Peyer's patch (tissue), 4 donors: ENCODE results near the gene PPP1R36.

Source experiments
- POLR2A ChIP-seq, 2 donors: fragments of 450-650 bp; IDR thresholded peaks; one replicate each; pipeline ENCODE4 v1.5.1; 2017; ENCODE audit warnings: antibody characterized with exemption in 2 of 2, mild to moderate bottlenecking in 2 of 2, moderate library complexity in 2 of 2
- TF ChIP-seq, protein P1 (sequence below), 6 experiments: fragments of 450-650 bp in 4 of 6; fragments of 200-600 bp in 2 of 6; sonication (generic) in 1 of 6; IDR thresholded peaks; one replicate each; pipeline ENCODE4 v1.5.1; 2017 to 2019; ENCODE audit warnings: antibody characterized with exemption in 6 of 6, mild to moderate bottlenecking in 3 of 6, moderate library complexity in 1 of 6

DNA sequence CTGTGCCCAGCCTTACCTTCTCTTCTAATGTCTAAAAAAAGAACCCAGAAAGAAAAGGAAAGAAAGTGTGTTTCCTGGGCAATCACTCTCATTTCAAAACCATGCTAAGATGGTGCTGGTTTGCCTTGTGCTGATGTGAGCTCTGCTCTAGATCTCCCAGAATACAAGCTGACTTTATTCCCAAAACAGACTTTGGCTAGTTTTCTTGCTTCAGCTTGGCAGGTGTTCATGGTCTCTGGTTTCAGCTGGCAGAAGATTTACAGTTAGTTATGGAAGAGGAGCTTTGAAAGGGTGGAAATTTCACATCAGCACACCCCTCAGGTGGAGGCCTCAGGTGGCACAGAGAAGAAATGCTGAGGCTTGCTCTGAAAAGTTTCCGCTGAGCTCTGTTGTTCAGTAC, 34.4 kb downstream of the PPP1R36 start:
- no peak for TF ChIP-seq POLR2A (IDR thresholded peaks at IDR 0.05)
- TF ChIP-seq, protein P1, sequence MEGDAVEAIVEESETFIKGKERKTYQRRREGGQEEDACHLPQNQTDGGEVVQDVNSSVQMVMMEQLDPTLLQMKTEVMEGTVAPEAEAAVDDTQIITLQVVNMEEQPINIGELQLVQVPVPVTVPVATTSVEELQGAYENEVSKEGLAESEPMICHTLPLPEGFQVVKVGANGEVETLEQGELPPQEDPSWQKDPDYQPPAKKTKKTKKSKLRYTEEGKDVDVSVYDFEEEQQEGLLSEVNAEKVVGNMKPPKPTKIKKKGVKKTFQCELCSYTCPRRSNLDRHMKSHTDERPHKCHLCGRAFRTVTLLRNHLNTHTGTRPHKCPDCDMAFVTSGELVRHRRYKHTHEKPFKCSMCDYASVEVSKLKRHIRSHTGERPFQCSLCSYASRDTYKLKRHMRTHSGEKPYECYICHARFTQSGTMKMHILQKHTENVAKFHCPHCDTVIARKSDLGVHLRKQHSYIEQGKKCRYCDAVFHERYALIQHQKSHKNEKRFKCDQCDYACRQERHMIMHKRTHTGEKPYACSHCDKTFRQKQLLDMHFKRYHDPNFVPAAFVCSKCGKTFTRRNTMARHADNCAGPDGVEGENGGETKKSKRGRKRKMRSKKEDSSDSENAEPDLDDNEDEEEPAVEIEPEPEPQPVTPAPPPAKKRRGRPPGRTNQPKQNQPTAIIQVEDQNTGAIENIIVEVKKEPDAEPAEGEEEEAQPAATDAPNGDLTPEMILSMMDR (IDR thresholded peaks at IDR 0.05) = no peak
